Parathyroid adenoma (tissue), 2 donors: ENCODE results near the gene NDUFC2.
"Not testable (repeated sequence)": the region's sequence is repeated elsewhere in the genome, so short reads cannot be mapped to it uniquely, and the experiment has no call there.

Experiments used
- H2AFZ ChIP-seq: fragments of 300-600 bp; sonication (generic); one replicate; pipeline ENCODE4 v1.7.0; 2017; ENCODE audit warnings: antibody characterized with exemption, mild to moderate bottlenecking
- H3K27ac ChIP-seq: fragments of 300-600 bp; sonication (generic); one replicate; pipeline ENCODE4 v1.7.0; 2017
- H3K27me3 ChIP-seq: fragments of 300-600 bp; sonication (generic); one replicate; pipeline ENCODE4 v1.7.0; 2017; ENCODE audit warnings: low read length; ENCODE audit not compliant: control insufficient read depth, insufficient read depth
- H3K36me3 ChIP-seq: fragments of 300-600 bp; sonication (generic); one replicate; pipeline ENCODE4 v1.7.0; 2017; ENCODE audit warnings: low read length; ENCODE audit not compliant: control insufficient read depth, insufficient read depth
- H3K4me1 ChIP-seq: fragments of 300-600 bp; sonication (generic); one replicate; pipeline ENCODE4 v1.7.0; 2017; ENCODE audit warnings: control low read depth
- H3K4me2 ChIP-seq: fragments of 300-600 bp; sonication (generic); one replicate; pipeline ENCODE4 v1.7.0; 2017; ENCODE audit warnings: low read length
- H3K4me3 ChIP-seq: fragments of 300-600 bp; sonication (generic); one replicate; pipeline ENCODE4 v1.7.0; 2017; ENCODE audit warnings: low read depth, low read length
- H3K79me2 ChIP-seq: fragments of 300-600 bp; sonication (generic); one replicate; pipeline ENCODE4 v1.7.0; 2017; ENCODE audit warnings: control low read depth
- H3K9ac ChIP-seq: fragments of 300-600 bp; sonication (generic); one replicate; pipeline ENCODE4 v1.7.0; 2017; ENCODE audit warnings: mild to moderate bottlenecking
- H3K9me3 ChIP-seq: fragments of 300-600 bp; sonication (generic); one replicate; pipeline ENCODE4 v1.7.0; 2017; ENCODE audit warnings: low read length; ENCODE audit not compliant: control insufficient read depth
- CTCF ChIP-seq: fragments of 300-600 bp; sonication (generic); IDR thresholded peaks from one replicate; pipeline ENCODE4 v1.7.0; 2017; ENCODE audit warnings: antibody characterized with exemption, mild to moderate bottlenecking
- donor health status: primary hyperparathyroidism.

NDUFC2 gene

GRCh38 chr11:78100261-78100660 lies 20.6 kb upstream of the NDUFC2 start:
- Histone ChIP-seq H3K27me3 (no peaks in the 10 kb centered on the region), H3K4me1 (no peaks in the 10 kb centered on the region), H3K9me3 (no peaks in the 10 kb centered on the region), H3K4me2 (no peak overlapping the region), H3K9ac (no peak overlapping the region), H3K27ac (no peak overlapping the region), H3K4me3 (no peak overlapping the region), H3K36me3 (no peaks in the 10 kb centered on the region), H2AFZ (no peak overlapping the region), H3K79me2 (no peaks in the 10 kb centered on the region)
- no peak for TF ChIP-seq CTCF

GRCh38 chr11:78099666-78100065 lies 20.0 kb upstream of the NDUFC2 start:
- no peaks in the 10 kb centered on the region for H3K4me1 ChIP-seq
- no peak for TF ChIP-seq CTCF
- H3K9me3 ChIP-seq: no peaks in the 10 kb centered on the region
- H2AFZ ChIP-seq: no peak overlapping the region
- no peak overlapping the region for H3K4me3 ChIP-seq
- H3K36me3 ChIP-seq: no peaks in the 10 kb centered on the region
- H3K27ac ChIP-seq: no peak overlapping the region
- no peaks in the 10 kb centered on the region for H3K27me3 ChIP-seq
- H3K9ac ChIP-seq: no peak overlapping the region
- H3K79me2 ChIP-seq: no peaks in the 10 kb centered on the region
- no peak overlapping the region for H3K4me2 ChIP-seq

GRCh38 chr11:78097666-78098385 lies 18.2 kb upstream of the NDUFC2 start:
- Histone ChIP-seq H3K27me3 (no peaks in the 10 kb centered on the region), H3K4me1 (no peaks in the 10 kb centered on the region), H3K27ac (no peak overlapping the region), H3K4me2 (no peak overlapping the region), H3K9me3 (no peaks in the 10 kb centered on the region), H2AFZ (no peak overlapping the region), H3K4me3 (no peak overlapping the region), H3K36me3 (no peaks in the 10 kb centered on the region), H3K9ac (no peak overlapping the region), H3K79me2 (no peaks in the 10 kb centered on the region)
- TF ChIP-seq CTCF: no peak

- Histone ChIP-seq H3K9ac (no peak overlapping the region), H3K27ac (no peak overlapping the region), H2AFZ (no peak overlapping the region), H3K9me3 (no peaks in the 10 kb centered on the region), H3K4me3 (no peak overlapping the region), H3K36me3 (no peaks in the 10 kb centered on the region), H3K27me3 (no peaks in the 10 kb centered on the region), H3K4me1 (no peaks in the 10 kb centered on the region), H3K79me2 (no peaks in the 10 kb centered on the region), H3K4me2 (no peak overlapping the region)
- TF ChIP-seq CTCF: no peak
These were observed 14.6 kb upstream of the NDUFC2 start for GRCh38 chr11:78094250-78094649.

GRCh38 chr11:78086521-78087074 lies 6.9 kb upstream of the NDUFC2 start:
- not testable (repeated sequence) for H3K4me2 ChIP-seq, H3K79me2 ChIP-seq, H3K36me3 ChIP-seq, H3K4me1 ChIP-seq, H3K9ac ChIP-seq, H2AFZ ChIP-seq, H3K27ac ChIP-seq, H3K4me3 ChIP-seq, H3K9me3 ChIP-seq, H3K27me3 ChIP-seq
